Measurements from ENCODE around the gene BCAR3.
A peak's percentile ranks its signal among the peaks of the same experiment; 100 is the strongest.

BCAR3 gene

DNA sequence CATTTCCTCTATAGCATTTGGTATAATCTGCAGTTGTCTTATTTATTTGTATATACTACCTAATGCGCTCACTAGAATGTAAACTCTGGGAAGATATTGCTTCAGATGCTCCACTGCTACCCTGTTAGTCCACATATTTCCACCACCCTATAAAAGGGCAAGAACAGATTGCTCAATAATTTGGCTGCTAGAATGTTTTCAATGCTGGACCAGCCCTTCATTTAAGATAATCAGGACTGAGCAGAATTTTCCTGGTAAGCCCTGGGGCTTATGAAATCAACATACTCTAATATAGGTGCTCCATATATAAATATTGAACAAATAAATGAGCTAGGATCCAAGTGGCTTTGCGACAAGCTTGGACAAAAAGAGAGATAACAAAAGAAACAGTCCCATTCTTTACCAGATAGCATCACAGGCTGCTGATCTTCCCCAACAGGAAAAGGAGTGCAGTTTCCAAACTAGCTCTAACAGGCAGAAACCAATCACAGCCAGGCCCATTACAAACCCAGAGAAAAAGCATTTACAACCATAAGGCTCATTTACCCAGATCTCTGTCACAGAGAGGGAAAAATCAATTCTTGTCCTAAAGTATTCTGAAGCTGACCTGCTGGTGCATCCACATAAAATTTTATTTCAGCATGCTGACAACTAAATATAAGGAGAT is 8.3 kb downstream of the BCAR3 start:
- TF ChIP-seq ZBTB7A (IDR thresholded peaks at IDR 0.05; ENCODE audit: low read depth) (no peak), CEBPB (IDR thresholded peaks at IDR 0.05) (peak; percentile 81)

DNA sequence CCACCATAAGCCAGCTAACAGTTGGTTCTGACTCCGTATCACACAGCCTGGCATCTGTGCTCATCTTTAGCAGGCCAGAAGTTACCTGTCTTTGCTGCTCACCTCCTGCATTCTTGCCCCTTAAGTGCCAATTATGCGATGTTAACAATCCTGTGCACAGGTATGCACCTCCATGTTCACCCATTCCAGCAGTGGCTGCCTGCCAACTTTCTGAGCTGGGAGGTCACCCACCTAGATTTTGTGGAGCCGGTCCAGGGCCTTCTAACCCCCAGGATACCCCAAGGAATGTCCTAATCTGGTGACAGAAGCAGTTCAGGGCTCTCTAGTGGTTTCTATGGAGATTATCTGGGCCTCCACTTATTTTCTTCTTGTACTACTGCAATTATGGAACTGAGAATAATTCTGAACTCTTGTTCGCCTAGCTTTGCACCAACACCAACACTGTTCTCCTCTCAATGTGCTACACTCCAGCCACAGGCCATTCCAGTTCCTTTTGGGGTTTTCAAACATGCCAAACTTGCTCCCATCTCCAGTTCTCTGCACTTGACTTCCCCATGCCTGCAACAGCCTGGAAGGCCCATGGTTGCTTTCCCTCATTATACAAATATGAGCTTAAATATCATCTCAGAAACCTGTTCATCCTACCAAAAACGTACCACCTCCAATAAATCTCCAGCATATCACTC is 9.0 kb downstream of the BCAR3 start:
- TF ChIP-seq RAD21 (IDR thresholded peaks at IDR 0.05; ENCODE audit: low read depth) (no peak), NFIC (IDR thresholded peaks at IDR 0.05) (peak; percentile 50; the same call in 1 of the 2 replicates), CREB1 (IDR thresholded peaks at IDR 0.05; ENCODE audit: low read depth) (no peak), EP300 (IDR thresholded peaks at IDR 0.05; ENCODE audit: borderline replicate concordance) (peak; percentile 49; the same call in 1 of the 2 replicates), FOXM1 (IDR thresholded peaks at IDR 0.05; ENCODE audit: borderline replicate concordance, low read depth) (no peak), TCF12 (IDR thresholded peaks at IDR 0.05; ENCODE audit: low read depth) (0 out of 2 replicates have a peak, but pooled peaks have one; percentile 33), TEAD4 (IDR thresholded peaks at IDR 0.05) (peak; percentile 81)
- TF ChIP-seq, protein P1, sequence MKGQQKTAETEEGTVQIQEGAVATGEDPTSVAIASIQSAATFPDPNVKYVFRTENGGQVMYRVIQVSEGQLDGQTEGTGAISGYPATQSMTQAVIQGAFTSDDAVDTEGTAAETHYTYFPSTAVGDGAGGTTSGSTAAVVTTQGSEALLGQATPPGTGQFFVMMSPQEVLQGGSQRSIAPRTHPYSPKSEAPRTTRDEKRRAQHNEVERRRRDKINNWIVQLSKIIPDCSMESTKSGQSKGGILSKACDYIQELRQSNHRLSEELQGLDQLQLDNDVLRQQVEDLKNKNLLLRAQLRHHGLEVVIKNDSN (IDR thresholded peaks at IDR 0.05) = no peak

DNA sequence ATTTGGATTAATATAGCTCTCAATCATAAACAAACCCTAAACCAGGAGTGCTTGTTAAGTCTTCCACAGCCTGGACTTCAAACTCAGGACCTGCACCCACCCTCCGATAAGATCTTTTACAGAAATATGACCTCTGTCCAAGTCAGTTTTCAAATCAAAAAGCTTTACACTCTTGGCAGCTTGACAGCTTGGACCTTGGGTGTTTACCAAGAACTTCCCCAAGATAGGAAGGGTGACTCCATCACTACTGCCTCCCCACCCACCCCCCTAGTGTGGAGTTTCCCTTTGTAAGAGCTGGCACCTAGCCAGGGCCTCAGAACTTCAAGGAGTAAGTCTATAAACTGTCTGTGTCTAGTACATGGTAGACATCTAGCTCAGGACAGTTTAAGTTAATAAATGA is 9.6 kb downstream of the BCAR3 start:
- no peak for TF ChIP-seq CREB1 (IDR thresholded peaks at IDR 0.05; ENCODE audit: low read depth)
- TF ChIP-seq FOXM1 (IDR thresholded peaks at IDR 0.05; ENCODE audit: borderline replicate concordance, low read depth) = no peak
- TF ChIP-seq RAD21 (IDR thresholded peaks at IDR 0.05; ENCODE audit: low read depth) = peak; percentile 9; the same call in 1 of the 2 replicates
- no peak for TF ChIP-seq ZBTB7A (IDR thresholded peaks at IDR 0.05; ENCODE audit: low read depth)
- peak; percentile 44; the same call in 1 of the 2 replicates for TF ChIP-seq EP300 (IDR thresholded peaks at IDR 0.05; ENCODE audit: borderline replicate concordance)
- TF ChIP-seq NFIC (IDR thresholded peaks at IDR 0.05) = peak; percentile 82
- TF ChIP-seq TCF12 (IDR thresholded peaks at IDR 0.05; ENCODE audit: low read depth) = peak; percentile 38; the same call in 1 of the 2 replicates

DNA sequence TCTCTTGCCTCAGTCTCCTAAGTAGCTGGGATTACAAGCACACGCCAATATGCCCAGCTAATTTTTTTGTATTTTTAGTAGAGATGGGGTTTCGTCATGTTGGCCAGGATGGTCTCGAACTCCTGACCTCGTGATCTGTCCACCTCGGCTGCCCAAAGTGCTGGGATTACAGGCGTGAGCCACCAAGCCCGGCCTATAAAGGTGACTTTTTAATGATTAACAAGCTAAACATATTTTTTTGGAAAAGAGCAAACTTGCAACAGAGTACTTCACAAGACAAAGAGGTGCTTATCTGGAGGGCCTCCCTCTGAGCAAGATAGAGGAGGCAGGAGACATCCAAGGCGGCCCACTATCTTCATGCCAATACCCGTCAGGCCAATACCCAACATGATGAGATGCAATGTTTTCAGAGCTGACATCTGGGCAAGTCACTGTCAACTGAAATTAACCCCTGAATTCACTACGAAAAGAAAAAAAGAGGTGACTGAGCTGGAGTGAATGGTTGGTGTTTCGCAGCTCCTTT is 10.5 kb downstream of the BCAR3 start:
- TF ChIP-seq, protein P2, sequence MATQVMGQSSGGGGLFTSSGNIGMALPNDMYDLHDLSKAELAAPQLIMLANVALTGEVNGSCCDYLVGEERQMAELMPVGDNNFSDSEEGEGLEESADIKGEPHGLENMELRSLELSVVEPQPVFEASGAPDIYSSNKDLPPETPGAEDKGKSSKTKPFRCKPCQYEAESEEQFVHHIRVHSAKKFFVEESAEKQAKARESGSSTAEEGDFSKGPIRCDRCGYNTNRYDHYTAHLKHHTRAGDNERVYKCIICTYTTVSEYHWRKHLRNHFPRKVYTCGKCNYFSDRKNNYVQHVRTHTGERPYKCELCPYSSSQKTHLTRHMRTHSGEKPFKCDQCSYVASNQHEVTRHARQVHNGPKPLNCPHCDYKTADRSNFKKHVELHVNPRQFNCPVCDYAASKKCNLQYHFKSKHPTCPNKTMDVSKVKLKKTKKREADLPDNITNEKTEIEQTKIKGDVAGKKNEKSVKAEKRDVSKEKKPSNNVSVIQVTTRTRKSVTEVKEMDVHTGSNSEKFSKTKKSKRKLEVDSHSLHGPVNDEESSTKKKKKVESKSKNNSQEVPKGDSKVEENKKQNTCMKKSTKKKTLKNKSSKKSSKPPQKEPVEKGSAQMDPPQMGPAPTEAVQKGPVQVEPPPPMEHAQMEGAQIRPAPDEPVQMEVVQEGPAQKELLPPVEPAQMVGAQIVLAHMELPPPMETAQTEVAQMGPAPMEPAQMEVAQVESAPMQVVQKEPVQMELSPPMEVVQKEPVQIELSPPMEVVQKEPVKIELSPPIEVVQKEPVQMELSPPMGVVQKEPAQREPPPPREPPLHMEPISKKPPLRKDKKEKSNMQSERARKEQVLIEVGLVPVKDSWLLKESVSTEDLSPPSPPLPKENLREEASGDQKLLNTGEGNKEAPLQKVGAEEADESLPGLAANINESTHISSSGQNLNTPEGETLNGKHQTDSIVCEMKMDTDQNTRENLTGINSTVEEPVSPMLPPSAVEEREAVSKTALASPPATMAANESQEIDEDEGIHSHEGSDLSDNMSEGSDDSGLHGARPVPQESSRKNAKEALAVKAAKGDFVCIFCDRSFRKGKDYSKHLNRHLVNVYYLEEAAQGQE (IDR thresholded peaks at IDR 0.05; ENCODE audit: low read depth) = no peak
- no peak for TF ChIP-seq TAF1 (IDR thresholded peaks at IDR 0.05; ENCODE audit: low read depth)
- no peak for TF ChIP-seq NFIC (IDR thresholded peaks at IDR 0.05)
- TF ChIP-seq, protein P3, sequence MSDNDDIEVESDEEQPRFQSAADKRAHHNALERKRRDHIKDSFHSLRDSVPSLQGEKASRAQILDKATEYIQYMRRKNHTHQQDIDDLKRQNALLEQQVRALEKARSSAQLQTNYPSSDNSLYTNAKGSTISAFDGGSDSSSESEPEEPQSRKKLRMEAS (IDR thresholded peaks at IDR 0.05) = no peak
- no peak for TF ChIP-seq FOXM1 (IDR thresholded peaks at IDR 0.05; ENCODE audit: borderline replicate concordance, low read depth)
- TF ChIP-seq EGR1 (IDR thresholded peaks at IDR 0.05) = no peak
- TF ChIP-seq TEAD4 (IDR thresholded peaks at IDR 0.05) = no peak
- TF ChIP-seq ZBTB7A (IDR thresholded peaks at IDR 0.05; ENCODE audit: low read depth) = no peak
- no peak for TF ChIP-seq TCF12 (IDR thresholded peaks at IDR 0.05; ENCODE audit: low read depth)
- TF ChIP-seq, protein P1 (IDR thresholded peaks at IDR 0.05) = no peak
- no peak for TF ChIP-seq CEBPB (IDR thresholded peaks at IDR 0.05)
- TF ChIP-seq CREB1 (IDR thresholded peaks at IDR 0.05; ENCODE audit: low read depth) = no peak
- no peak for TF ChIP-seq EP300 (IDR thresholded peaks at IDR 0.05; ENCODE audit: borderline replicate concordance)
- TF ChIP-seq YY1 (IDR thresholded peaks at IDR 0.05; ENCODE audit: low read depth) = no peak
- no peak for TF ChIP-seq RAD21 (IDR thresholded peaks at IDR 0.05; ENCODE audit: low read depth)

DNA sequence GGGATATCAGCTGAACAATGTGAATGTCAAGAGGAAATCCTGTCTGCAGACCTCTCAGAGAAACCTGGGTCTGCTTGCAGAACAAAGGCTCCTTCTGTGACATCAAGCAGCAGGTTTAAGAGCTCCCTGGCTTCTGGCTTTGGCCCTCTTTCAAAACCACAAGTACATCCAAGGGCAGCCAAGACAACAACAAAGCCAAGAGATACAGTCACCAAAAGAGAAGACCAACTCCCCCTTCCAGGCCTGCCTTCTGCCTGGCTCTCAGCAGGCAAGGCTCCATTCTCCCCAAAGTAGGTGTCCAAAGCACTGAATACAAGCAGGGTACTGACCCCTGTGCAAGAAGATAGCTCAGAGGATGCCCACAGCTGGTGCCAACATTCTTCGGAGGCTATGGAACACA is 11.5 kb downstream of the BCAR3 start:
- TF ChIP-seq EP300 (IDR thresholded peaks at IDR 0.05; ENCODE audit: borderline replicate concordance) (peak; percentile 30; the same call in 1 of the 2 replicates), TEAD4 (IDR thresholded peaks at IDR 0.05) (no peak), NFIC (IDR thresholded peaks at IDR 0.05) (peak; percentile 79)

DNA sequence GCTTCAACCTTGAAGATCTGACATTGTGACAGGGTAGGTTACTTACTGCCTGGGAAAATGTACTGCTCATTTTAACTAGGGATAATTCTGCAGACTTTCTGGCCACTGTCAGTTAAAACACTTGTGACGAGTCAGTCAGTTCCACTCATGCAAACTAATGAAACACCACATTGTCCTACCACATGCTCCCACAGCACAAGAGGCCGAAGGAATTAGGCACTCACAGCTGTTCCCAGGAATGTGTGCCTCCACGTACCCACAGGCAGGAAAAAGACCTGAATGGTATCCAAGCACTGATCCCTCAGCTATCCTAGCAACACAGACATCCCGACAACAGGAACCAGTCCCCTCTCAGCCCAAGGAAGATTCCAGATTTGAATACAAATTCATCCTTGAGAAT is 12.3 kb downstream of the BCAR3 start:
- TF ChIP-seq EP300 (IDR thresholded peaks at IDR 0.05; ENCODE audit: borderline replicate concordance) (no peak), NFIC (IDR thresholded peaks at IDR 0.05) (no peak), TCF12 (IDR thresholded peaks at IDR 0.05; ENCODE audit: low read depth) (no peak), YY1 (IDR thresholded peaks at IDR 0.05; ENCODE audit: low read depth) (no peak), EGR1 (IDR thresholded peaks at IDR 0.05) (no peak), TAF1 (IDR thresholded peaks at IDR 0.05; ENCODE audit: low read depth) (no peak), CEBPB (IDR thresholded peaks at IDR 0.05) (no peak), RAD21 (IDR thresholded peaks at IDR 0.05; ENCODE audit: low read depth) (no peak), FOXM1 (IDR thresholded peaks at IDR 0.05; ENCODE audit: borderline replicate concordance, low read depth) (no peak), CREB1 (IDR thresholded peaks at IDR 0.05; ENCODE audit: low read depth) (no peak), ZBTB7A (IDR thresholded peaks at IDR 0.05; ENCODE audit: low read depth) (no peak), TEAD4 (IDR thresholded peaks at IDR 0.05) (no peak)
- TF ChIP-seq, protein P3 (IDR thresholded peaks at IDR 0.05) = no peak
- TF ChIP-seq, protein P1 (IDR thresholded peaks at IDR 0.05) = no peak
- TF ChIP-seq, protein P2 (IDR thresholded peaks at IDR 0.05; ENCODE audit: low read depth) = no peak
